ENCODE results near the gene PGA5.
"Not testable (repeated sequence)": the region's sequence is repeated elsewhere in the genome, so short reads cannot be mapped to it uniquely, and the experiment has no call there.

PGA5 gene

GRCh38 chr11:61240875-61241274, at the start of gene PGA5:
Gene PGA5 (plus strand): TSS chr11:61241175. CDS start chr11:61241227, 52 bp downstream.
- H3K27ac Mint-ChIP-seq; H3K4me3 Mint-ChIP-seq; H3K36me3 Mint-ChIP-seq; H3K9me3 Mint-ChIP-seq (ENCODE audit: low read depth); H3K27me3 Mint-ChIP-seq; H3K4me1 Mint-ChIP-seq (ENCODE audit: low read depth): not testable (repeated sequence)

- Mint-ChIP-seq H3K4me3 (no peak overlapping the region), H3K27ac (no peak overlapping the region), H3K9me3 (ENCODE audit: low read depth) (no peaks in the 10 kb centered on the region), H3K4me1 (ENCODE audit: low read depth) (no peaks in the 10 kb centered on the region), H3K27me3 (peaks cover 3% of the 10 kb centered on the region), H3K36me3 (no peaks in the 10 kb centered on the region)
Measured at GRCh38 chr11:61193596-61193995, 47.4 kb upstream of the PGA5 start.

- H3K27me3 Mint-ChIP-seq: peaks cover 3% of the 10 kb centered on the region
Measured at GRCh38 chr11:61194169-61194671, 46.8 kb upstream of the PGA5 start.

GRCh38 chr11:61194981-61195695, 45.8 kb upstream of the PGA5 start:
- H3K4me3 Mint-ChIP-seq: no peak overlapping the region
- H3K27ac Mint-ChIP-seq: no peak overlapping the region
- H3K4me1 Mint-ChIP-seq (ENCODE audit: low read depth): no peaks in the 10 kb centered on the region
- H3K9me3 Mint-ChIP-seq (ENCODE audit: low read depth): no peaks in the 10 kb centered on the region
- H3K27me3 Mint-ChIP-seq: peaks cover 3% of the 10 kb centered on the region
- H3K36me3 Mint-ChIP-seq: no peaks in the 10 kb centered on the region

More at GRCh38 chr11:61194169-61194671, 46.8 kb upstream of the PGA5 start:
- Mint-ChIP-seq H3K9me3 (ENCODE audit: low read depth) (no peaks in the 10 kb centered on the region), H3K4me1 (ENCODE audit: low read depth) (no peaks in the 10 kb centered on the region), H3K36me3 (no peaks in the 10 kb centered on the region), H3K27ac (no peak overlapping the region), H3K4me3 (no peak overlapping the region)

GRCh38 chr11:61195719-61196118, 45.3 kb upstream of the PGA5 start:
- Mint-ChIP-seq H3K4me1 (ENCODE audit: low read depth) (no peaks in the 10 kb centered on the region), H3K9me3 (ENCODE audit: low read depth) (no peaks in the 10 kb centered on the region), H3K4me3 (no peak overlapping the region), H3K27me3 (peaks cover 3% of the 10 kb centered on the region), H3K27ac (no peak overlapping the region), H3K36me3 (no peaks in the 10 kb centered on the region)

GRCh38 chr11:61198361-61198760, 42.6 kb upstream of the PGA5 start:
- Mint-ChIP-seq H3K27ac (no peak overlapping the region), H3K4me1 (ENCODE audit: low read depth) (no peaks in the 10 kb centered on the region), H3K36me3 (no peaks in the 10 kb centered on the region), H3K27me3 (peaks cover 5% of the 10 kb centered on the region), H3K4me3 (no peak overlapping the region), H3K9me3 (ENCODE audit: low read depth) (no peaks in the 10 kb centered on the region)

- H3K9me3 Mint-ChIP-seq (ENCODE audit: low read depth): no peaks in the 10 kb centered on the region
- peaks cover 5% of the 10 kb centered on the region for H3K27me3 Mint-ChIP-seq
- H3K27ac Mint-ChIP-seq: no peak overlapping the region
- no peaks in the 10 kb centered on the region for H3K4me1 Mint-ChIP-seq (ENCODE audit: low read depth)
- no peak overlapping the region for H3K4me3 Mint-ChIP-seq
- no peaks in the 10 kb centered on the region for H3K36me3 Mint-ChIP-seq
Measured at GRCh38 chr11:61198948-61199523, 41.9 kb upstream of the PGA5 start.

GRCh38 chr11:61201476-61201875, 39.5 kb upstream of the PGA5 start:
- no peak overlapping the region for H3K27ac Mint-ChIP-seq
- no peaks in the 10 kb centered on the region for H3K36me3 Mint-ChIP-seq
- H3K4me1 Mint-ChIP-seq (ENCODE audit: low read depth): no peaks in the 10 kb centered on the region
- no peak overlapping the region for H3K4me3 Mint-ChIP-seq
- H3K27me3 Mint-ChIP-seq: peaks cover 2% of the 10 kb centered on the region
- H3K9me3 Mint-ChIP-seq (ENCODE audit: low read depth): no peaks in the 10 kb centered on the region

- H3K27me3 Mint-ChIP-seq; H3K36me3 Mint-ChIP-seq; H3K9me3 Mint-ChIP-seq (ENCODE audit: low read depth); H3K4me3 Mint-ChIP-seq; H3K4me1 Mint-ChIP-seq (ENCODE audit: low read depth); H3K27ac Mint-ChIP-seq: not testable (repeated sequence)
Measured at GRCh38 chr11:61202950-61203746, 37.8 kb upstream of the PGA5 start, which contains the start of gene PGA3. Gene PGA3 (plus strand): TSS chr11:61203515. CDS start chr11:61203565, 50 bp downstream.

GRCh38 chr11:61203873-61204272, 37.1 kb upstream of the PGA5 start:
- not testable (repeated sequence) for H3K36me3 Mint-ChIP-seq; H3K27me3 Mint-ChIP-seq; H3K27ac Mint-ChIP-seq; H3K4me3 Mint-ChIP-seq; H3K4me1 Mint-ChIP-seq (ENCODE audit: low read depth); H3K9me3 Mint-ChIP-seq (ENCODE audit: low read depth)

- H3K27me3 Mint-ChIP-seq; H3K9me3 Mint-ChIP-seq (ENCODE audit: low read depth); H3K36me3 Mint-ChIP-seq; H3K4me3 Mint-ChIP-seq; H3K27ac Mint-ChIP-seq; H3K4me1 Mint-ChIP-seq (ENCODE audit: low read depth): not testable (repeated sequence)
Measured at GRCh38 chr11:61204502-61205059, 36.4 kb upstream of the PGA5 start.

- H3K4me1 Mint-ChIP-seq (ENCODE audit: low read depth); H3K27me3 Mint-ChIP-seq; H3K27ac Mint-ChIP-seq; H3K4me3 Mint-ChIP-seq; H3K36me3 Mint-ChIP-seq; H3K9me3 Mint-ChIP-seq (ENCODE audit: low read depth): not testable (repeated sequence)
Measured at GRCh38 chr11:61207636-61208310, 33.2 kb upstream of the PGA5 start.

- H3K27me3 Mint-ChIP-seq: not testable (repeated sequence)
Measured at GRCh38 chr11:61210629-61211028, 30.3 kb upstream of the PGA5 start.

GRCh38 chr11:61211327-61211952, 29.5 kb upstream of the PGA5 start:
- not testable (repeated sequence) for H3K4me1 Mint-ChIP-seq (ENCODE audit: low read depth); H3K4me3 Mint-ChIP-seq; H3K36me3 Mint-ChIP-seq; H3K27ac Mint-ChIP-seq; H3K9me3 Mint-ChIP-seq (ENCODE audit: low read depth); H3K27me3 Mint-ChIP-seq

More at GRCh38 chr11:61210629-61211028, 30.3 kb upstream of the PGA5 start:
- not testable (repeated sequence) for H3K27ac Mint-ChIP-seq; H3K4me1 Mint-ChIP-seq (ENCODE audit: low read depth); H3K4me3 Mint-ChIP-seq; H3K9me3 Mint-ChIP-seq (ENCODE audit: low read depth); H3K36me3 Mint-ChIP-seq

All from activated naive CD8-positive, alpha-beta T cell (primary cell).